Peyer's patch (tissue), 4 donors: ENCODE results near the gene C1R. TPM values are rescaled to one million over a fixed set of nuclear protein-coding genes. Genes with fewer than 3 reads are reported as not detected.
A peak's percentile ranks its signal among the peaks of the same experiment; 100 is the strongest.

ENCODE experiments used
- DNase-seq, 3 donors: peaks; one replicate each; pipeline ENCODE4 v3.0.0-alpha.2; 2017 to 2019
- H3K27ac ChIP-seq, 4 donors: fragments of 200-600 bp; sonication (generic); one replicate each; pipeline ENCODE4 v1.5.1; 2016 to 2019
- H3K27me3 ChIP-seq, 2 donors: fragments of 200-600 bp; sonication (generic); one replicate each; pipeline ENCODE4 v1.5.1; 2019
- H3K36me3 ChIP-seq, 3 donors: fragments of 200-600 bp; sonication (generic); one replicate each; pipeline ENCODE4 v1.5.1; 2016 to 2019
- H3K4me1 ChIP-seq, 4 donors: fragments of 200-600 bp; sonication (generic); one replicate each; pipeline ENCODE4 v1.5.1; 2016 to 2019
- H3K4me3 ChIP-seq, 4 donors: fragments of 200-600 bp; sonication (generic); 1 replicate in 3 of 4; 2 replicates in 1 of 4; pipeline ENCODE4 v1.5.1; 2016 to 2019; ENCODE audit warnings: mild to moderate bottlenecking in 1 of 4
- H3K9me3 ChIP-seq, 4 donors: fragments of 200-600 bp; sonication (generic); one replicate each; pipeline ENCODE4 v1.5.1; 2016 to 2019; ENCODE audit warnings: mild to moderate bottlenecking in 1 of 4
- POLR2A ChIP-seq, 2 donors: fragments of 450-650 bp; IDR thresholded peaks; one replicate each; pipeline ENCODE4 v1.5.1; 2017; ENCODE audit warnings: antibody characterized with exemption in 2 of 2, mild to moderate bottlenecking in 2 of 2, moderate library complexity in 2 of 2
- total RNA-seq, 4 donors: library from RNA; depleted of rRNA; stranded (reverse); fragments of >200 nt; gene quantifications; one replicate each; pipeline ENCODE4 v1.1.0, GENCODE V29; 2016
- TF ChIP-seq, protein P1 (sequence below), 6 experiments: fragments of 450-650 bp in 4 of 6; fragments of 200-600 bp in 2 of 6; sonication (generic) in 1 of 6; IDR thresholded peaks; one replicate each; pipeline ENCODE4 v1.5.1; 2017 to 2019; ENCODE audit warnings: antibody characterized with exemption in 6 of 6, mild to moderate bottlenecking in 3 of 6, moderate library complexity in 1 of 6

C1R gene
- total RNA-seq, 4 donors from 2014 or later, result 27.5 to 151 (median 125) TPM

DNA sequence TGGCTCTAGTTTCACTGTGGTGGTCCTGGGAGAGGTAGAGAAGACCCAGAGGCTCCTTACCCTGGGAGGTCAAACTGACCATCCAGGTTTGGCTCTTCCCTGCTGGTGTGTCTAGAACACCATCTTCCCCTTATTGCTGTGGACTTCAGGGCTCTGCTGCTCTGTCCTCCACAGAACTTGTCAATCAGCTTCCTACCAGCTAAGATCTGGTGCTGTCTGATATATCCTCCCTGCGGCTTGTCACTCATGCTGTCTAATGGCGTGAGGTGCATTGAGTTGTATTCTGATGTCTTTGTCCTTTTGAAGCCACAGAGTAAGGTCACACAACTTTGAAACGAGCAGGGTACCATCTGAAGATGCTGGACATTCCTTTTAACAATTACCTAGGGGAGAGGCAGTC lies 24.0 kb upstream of the C1R start:
- H3K9me3 ChIP-seq, result no peaks in the 10 kb centered on the region
- no peak overlapping the region for H3K4me3 ChIP-seq
- peaks cover 0 to 12% (median 0%) of the 10 kb centered on the region in 3 donors for H3K36me3 ChIP-seq
- H3K4me1 ChIP-seq, result peaks cover 0 to 7% (median 2%) of the 10 kb centered on the region in 4 donors
- peak in 1 of 3 donors; percentile 13 for DNase-seq
- no peak overlapping the region for H3K27ac ChIP-seq
- no peaks in the 10 kb centered on the region for H3K27me3 ChIP-seq
- TF ChIP-seq POLR2A (IDR thresholded peaks at IDR 0.05), result no peak
- TF ChIP-seq, protein P1, sequence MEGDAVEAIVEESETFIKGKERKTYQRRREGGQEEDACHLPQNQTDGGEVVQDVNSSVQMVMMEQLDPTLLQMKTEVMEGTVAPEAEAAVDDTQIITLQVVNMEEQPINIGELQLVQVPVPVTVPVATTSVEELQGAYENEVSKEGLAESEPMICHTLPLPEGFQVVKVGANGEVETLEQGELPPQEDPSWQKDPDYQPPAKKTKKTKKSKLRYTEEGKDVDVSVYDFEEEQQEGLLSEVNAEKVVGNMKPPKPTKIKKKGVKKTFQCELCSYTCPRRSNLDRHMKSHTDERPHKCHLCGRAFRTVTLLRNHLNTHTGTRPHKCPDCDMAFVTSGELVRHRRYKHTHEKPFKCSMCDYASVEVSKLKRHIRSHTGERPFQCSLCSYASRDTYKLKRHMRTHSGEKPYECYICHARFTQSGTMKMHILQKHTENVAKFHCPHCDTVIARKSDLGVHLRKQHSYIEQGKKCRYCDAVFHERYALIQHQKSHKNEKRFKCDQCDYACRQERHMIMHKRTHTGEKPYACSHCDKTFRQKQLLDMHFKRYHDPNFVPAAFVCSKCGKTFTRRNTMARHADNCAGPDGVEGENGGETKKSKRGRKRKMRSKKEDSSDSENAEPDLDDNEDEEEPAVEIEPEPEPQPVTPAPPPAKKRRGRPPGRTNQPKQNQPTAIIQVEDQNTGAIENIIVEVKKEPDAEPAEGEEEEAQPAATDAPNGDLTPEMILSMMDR (IDR thresholded peaks at IDR 0.05), result no peak

DNA sequence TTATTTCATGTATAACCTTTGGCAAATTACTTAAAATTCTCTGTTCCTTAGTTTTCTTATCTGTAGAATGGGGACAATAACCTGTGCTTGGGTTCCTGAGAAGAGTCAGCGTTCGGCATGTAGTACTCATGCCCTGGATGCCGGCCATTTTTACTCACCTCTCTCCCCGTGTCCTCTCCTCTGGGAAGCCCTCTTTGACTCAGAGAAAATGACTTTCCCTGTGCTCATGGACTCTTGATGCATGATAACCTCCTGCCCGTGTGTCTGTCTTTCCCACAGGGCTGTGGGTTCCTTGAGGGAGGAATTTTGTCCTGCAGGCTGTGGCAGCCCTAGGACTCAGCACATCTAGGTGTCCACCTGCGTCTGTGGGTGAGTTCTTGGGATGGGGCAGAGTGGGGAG lies 22.6 kb upstream of the C1R start:
- Histone ChIP-seq H3K4me3 (no peak overlapping the region), H3K27me3 (no peaks in the 10 kb centered on the region), H3K9me3 (no peaks in the 10 kb centered on the region), H3K36me3 (peaks cover 0 to 12% (median 0%) of the 10 kb centered on the region in 3 donors), H3K4me1 (peaks cover 0 to 7% (median 2%) of the 10 kb centered on the region in 4 donors), H3K27ac (no peak overlapping the region)
- TF ChIP-seq, protein P1 (IDR thresholded peaks at IDR 0.05), result no peak
- TF ChIP-seq POLR2A (IDR thresholded peaks at IDR 0.05), result no peak
- DNase-seq, result peak in 1 of 3 donors; percentile 38

DNA sequence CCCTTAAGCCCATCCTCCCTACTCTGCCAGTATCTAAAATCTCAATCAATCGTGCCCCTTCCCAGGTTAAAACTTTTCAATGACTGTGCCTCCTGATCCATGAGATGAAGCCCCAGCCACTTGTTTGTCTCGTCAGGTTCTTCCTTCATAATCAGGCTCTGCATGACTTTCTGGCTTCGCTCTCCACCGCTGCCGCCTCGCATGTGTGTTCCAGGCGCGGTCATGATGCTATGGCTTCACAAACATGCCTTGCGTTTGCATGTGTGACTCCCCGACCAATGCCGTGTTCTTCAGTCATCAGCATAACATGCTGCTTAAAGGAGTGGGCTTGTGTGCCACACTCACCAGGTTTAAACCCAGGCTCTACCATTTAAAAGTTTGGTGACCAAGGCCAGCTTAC lies 21.8 kb upstream of the C1R start:
- Histone ChIP-seq H3K4me1 (peaks cover 0 to 12% (median 8%) of the 10 kb centered on the region in 4 donors), H3K27ac (no peak overlapping the region), H3K9me3 (no peaks in the 10 kb centered on the region), H3K36me3 (peaks cover 0 to 12% (median 0%) of the 10 kb centered on the region in 3 donors), H3K4me3 (no peak overlapping the region), H3K27me3 (no peaks in the 10 kb centered on the region)
- no peak for TF ChIP-seq POLR2A (IDR thresholded peaks at IDR 0.05)
- TF ChIP-seq, protein P1 (IDR thresholded peaks at IDR 0.05), result no peak
- DNase-seq, result peak in 2 of 3 donors; percentile 39 to 42

DNA sequence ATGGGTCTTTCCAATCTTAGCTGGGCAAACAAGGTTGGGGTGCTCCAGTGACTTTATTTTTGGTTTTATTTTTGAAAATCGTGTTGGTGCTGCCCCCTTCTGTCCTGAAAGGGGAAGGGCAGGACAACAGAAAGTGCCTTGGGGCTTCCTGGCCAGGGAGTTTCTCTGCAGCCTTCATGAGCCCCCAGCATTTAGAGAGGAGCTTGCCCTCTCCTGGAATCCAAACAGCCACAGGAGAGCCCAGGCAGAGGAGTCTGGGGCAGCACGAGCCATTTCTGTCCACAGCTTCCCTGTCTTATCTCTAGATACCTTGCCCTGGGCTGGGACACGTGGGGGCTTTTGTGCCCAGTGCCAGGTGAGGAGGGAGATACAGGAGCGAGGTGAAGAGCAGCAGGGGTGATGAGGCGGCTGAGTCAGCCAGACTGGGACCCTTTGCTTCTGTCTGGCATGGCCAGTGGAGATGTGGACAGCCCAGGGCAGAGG lies 21.2 kb upstream of the C1R start:
- Histone ChIP-seq H3K27ac (peak overlapping the region in 1 of 4 donors; percentile 21), H3K36me3 (peaks cover 0 to 12% (median 0%) of the 10 kb centered on the region in 3 donors), H3K4me1 (peaks cover 0 to 12% (median 8%) of the 10 kb centered on the region in 4 donors), H3K4me3 (no peak overlapping the region), H3K27me3 (no peaks in the 10 kb centered on the region), H3K9me3 (no peaks in the 10 kb centered on the region)
- peak in 2 of 3 donors; percentile 46 to 70 for DNase-seq
- no peak for TF ChIP-seq POLR2A (IDR thresholded peaks at IDR 0.05)
- TF ChIP-seq, protein P1 (IDR thresholded peaks at IDR 0.05), result peak; percentile 78 to 86 (median 81)

DNA sequence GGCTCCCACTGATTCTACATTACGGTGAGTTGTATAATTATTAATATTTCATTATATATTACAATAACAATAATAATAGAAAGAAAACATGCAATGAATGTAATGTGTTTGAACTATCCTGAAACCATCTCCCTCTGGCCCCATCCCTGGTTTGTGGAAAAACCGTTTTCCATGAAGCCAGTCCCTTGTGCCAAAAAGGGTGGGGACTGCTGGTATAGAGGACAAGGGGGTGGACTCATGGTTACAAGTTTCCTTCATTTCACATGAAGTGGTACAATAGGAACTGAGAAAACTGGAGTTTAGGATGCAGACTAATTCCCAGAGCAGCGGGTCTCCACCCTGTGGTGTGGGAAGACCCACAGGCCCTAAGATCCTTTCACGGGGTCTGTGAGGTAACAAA lies 19.8 kb upstream of the C1R start:
- peaks cover 0 to 12% (median 0%) of the 10 kb centered on the region in 3 donors for H3K36me3 ChIP-seq
- no peaks in the 10 kb centered on the region for H3K9me3 ChIP-seq
- H3K4me3 ChIP-seq, result no peak overlapping the region
- peak overlapping the region in 1 of 4 donors; percentile 8 for H3K27ac ChIP-seq
- H3K4me1 ChIP-seq, result peaks cover 0 to 12% (median 8%) of the 10 kb centered on the region in 4 donors
- TF ChIP-seq, protein P1 (IDR thresholded peaks at IDR 0.05), result no peak
- TF ChIP-seq POLR2A (IDR thresholded peaks at IDR 0.05), result no peak
- no peaks in the 10 kb centered on the region for H3K27me3 ChIP-seq
- no peak for DNase-seq
